Mucosa of gallbladder (tissue), 1 donor: ENCODE results near the gene PFKFB3. TPM values are rescaled to one million over a fixed set of nuclear protein-coding genes. Genes with fewer than 3 reads are reported as not detected.
A peak's percentile ranks its signal among the peaks of the same experiment; 100 is the strongest.
"Not testable (repeated sequence)": the region's sequence is repeated elsewhere in the genome, so short reads cannot be mapped to it uniquely, and the experiment has no call there.

Experiments
- DNase-seq: peaks from one replicate; pipeline ENCODE4 v3.0.0-alpha.2; 2020; ENCODE audit warnings: low spot score
- total RNA-seq: library from RNA; stranded (reverse); gene quantifications from one replicate; pipeline ENCODE4 v1.2.1, GENCODE V29; 2021
- donor health status: DM: no; HTN: no; CAD: no.

The PFKFB3 gene
- total RNA-seq, 1 donor from 2014 or later, result 100 TPM

GRCh38 chr10:6202098-6202683 lies 541 bp upstream of the PFKFB3 start:
- no peak for DNase-seq

DNA sequence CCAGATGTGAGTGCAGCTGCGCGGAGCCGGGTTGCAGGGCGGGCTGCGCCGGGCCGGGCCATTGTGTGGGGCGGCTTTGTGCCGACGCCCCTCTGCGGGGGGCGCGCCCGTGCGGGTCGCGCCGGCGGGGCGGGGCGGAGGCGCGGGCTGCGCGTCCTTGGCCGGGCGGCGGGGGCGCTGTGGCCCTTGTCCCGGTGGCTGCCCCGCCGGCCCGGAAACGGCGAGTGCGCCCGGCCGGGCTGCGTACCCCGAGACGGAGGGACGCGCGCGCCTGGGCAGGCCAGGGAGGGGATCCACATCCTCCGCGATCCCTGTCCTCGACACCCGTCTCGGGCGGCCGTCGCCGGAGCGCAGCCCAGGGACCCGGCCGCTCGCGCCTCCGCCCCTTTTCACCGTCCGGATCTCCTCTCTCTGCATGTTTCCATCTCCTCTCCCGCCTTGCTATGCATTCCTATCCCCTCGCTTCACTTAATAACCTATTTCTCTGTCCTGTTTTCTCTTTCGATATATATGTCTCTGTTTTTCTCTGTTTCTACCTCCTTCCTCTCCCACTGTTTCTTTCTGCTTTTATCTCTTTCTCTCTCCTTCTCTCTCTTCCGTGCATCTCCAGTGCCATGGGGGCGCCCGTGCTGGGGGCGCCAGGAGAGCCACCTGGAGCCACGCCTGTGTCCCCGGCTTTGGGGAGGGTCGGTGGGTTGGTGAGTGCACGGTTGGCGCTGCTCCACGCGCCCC lies 765 bp downstream of the PFKFB3 start:
- peak; percentile 57 for DNase-seq

DNA sequence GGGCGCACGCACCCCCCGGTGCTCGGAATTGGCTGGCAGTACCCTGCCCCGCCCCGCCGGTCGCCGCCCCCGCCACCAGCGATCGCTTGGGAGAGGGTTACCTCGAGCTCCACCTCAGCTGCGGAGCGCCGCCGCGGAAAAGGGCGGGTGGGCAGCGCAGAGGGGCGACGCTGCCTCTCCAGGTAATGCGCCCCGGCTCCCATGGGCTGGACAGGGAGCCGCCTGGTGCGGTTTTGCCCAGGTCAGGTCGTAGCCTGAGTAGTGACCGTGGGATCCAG lies 1.3 kb downstream of the PFKFB3 start:
- DNase-seq, result no peak

DNA sequence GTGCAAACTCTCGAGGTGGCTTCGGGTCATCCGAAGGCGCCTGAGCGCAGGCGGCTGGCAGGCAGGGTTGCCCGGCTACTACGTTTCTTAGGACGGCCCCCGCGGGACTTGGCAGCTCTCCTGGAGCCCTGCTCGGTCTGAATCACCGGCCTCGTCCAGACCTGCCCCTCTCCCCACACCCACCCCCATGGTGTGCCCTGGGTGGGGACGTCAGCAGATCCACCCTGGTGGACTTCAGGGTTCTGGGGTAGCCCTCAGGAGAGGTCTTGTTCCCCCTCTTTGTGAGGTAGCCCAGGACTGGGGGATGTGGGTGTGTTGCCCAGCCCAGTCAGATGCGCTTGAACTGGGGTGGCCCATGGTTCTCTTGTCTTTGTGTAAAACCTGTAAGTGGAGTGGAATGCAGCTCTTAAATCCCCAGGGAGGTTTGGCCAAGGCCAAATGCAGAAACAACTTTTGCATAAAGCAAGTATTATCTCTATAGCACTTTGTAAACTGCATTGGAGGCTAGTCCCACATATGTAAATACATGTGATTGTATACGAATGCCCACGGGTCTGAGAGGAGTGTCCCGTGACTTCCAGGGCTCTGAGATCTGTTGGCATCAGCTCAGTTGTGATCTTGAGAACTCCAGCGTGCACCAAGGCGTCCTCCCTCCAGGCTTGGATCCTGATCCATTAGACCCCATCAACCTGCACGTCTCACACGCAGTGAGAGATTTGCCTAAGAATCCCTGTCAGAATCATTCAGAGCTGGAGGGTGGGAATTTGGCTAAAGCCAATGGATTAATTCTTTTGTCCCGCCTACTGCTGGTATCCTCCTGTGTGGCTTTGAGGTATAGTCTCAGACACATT lies 1.8 kb downstream of the PFKFB3 start:
- peak; percentile 57 for DNase-seq

DNA sequence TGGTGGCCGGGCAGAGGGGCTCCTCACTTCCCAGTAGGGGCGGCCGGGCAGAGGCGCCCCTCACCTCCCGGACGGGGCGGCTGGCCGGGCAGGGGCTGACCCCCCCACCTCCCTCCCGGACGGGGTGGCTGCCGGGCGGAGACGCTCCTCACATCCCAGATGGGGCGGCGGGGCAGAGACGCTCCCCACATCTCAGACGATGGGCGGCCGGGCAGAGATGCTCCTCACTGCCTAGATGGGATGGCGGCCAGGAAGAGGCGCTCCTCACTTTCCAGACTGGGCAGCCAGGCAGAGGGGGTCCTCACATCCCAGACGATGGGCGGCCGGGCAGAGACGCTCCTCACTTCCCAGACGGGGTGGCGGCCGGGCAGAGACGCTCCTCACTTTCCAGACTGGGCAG lies 3.8 kb downstream of the PFKFB3 start:
- not testable (repeated sequence) for DNase-seq

DNA sequence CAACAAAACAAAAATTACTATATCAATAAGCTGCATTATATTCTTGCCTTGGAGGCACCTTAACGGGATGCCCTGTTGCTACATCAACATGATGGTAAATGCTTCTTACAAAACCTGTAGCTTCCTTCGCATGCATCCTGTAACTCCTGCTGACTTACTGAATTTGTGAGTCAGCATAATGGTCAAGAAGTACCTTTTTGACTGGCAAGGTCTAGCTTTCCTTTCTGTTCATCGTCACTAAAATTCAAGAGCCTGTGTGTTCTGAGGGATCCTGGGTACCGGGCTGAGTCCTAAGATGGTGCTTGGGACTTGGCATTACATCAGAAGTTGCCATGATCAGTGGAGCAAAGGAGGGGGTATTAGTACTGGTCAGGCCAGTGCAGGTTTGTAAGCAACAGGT lies 4.9 kb downstream of the PFKFB3 start:
- no peak for DNase-seq

DNA sequence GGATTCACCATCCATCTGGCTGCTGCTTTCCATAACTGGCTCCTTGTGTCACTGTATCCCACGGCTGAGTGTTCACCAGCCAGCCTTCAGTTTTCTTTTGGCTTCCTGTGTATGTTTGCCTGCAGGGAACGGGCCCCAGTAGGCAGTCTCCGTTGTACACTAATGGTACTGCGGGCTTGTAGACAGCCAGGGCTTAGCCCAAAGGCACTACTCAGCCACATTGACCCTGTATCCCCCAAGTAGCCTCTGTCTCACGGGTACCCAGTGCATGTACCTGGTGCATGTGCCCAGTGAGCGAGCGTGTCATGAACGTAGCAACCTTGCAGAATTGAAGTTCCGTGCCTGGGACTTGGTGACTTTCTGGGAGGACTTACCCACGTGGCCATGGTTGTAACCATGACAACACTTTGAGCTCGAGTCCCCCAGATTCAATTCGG lies 6.1 kb downstream of the PFKFB3 start:
- no peak for DNase-seq

DNA sequence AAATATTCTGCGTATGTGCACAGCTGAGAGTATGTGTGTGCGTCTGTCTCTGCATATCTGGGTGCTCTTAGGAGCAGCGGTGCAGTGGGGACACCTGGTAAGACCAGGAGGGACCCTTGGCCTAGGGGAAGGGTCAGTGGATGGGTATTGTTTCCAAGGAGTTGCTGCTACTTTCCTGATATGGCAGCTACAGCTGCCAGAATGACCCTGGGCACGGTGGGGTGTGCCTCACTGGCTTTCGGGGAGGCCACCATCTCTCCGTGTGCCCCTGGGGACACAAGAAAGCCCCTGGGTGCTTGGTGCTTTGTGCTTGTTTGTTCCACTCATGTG lies 8.6 kb downstream of the PFKFB3 start:
- DNase-seq, result no peak

GRCh38 chr10:6211671-6212635 lies 9.2 kb downstream of the PFKFB3 start:
- DNase-seq, result peak; percentile 62

DNA sequence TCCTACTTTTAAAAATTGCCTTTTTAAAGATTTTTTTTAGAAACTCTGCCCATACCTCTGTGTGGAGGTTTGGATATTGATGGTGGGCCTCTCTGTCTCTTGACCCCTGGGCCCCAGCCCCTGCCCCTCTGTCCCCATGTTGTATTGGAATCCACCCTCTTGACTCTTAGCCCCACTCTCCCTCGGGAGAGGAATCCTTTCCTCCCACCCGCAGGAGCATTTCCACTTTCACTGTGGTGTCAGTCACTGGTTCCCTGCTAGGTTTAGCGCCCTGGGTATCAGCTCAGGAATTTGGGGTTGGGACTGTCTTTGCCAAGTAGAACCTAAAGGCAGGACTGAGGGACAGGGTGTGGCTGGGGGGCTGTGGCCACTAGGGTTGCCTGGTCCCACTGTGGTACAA lies 10.1 kb downstream of the PFKFB3 start:
- DNase-seq, result no peak

DNA sequence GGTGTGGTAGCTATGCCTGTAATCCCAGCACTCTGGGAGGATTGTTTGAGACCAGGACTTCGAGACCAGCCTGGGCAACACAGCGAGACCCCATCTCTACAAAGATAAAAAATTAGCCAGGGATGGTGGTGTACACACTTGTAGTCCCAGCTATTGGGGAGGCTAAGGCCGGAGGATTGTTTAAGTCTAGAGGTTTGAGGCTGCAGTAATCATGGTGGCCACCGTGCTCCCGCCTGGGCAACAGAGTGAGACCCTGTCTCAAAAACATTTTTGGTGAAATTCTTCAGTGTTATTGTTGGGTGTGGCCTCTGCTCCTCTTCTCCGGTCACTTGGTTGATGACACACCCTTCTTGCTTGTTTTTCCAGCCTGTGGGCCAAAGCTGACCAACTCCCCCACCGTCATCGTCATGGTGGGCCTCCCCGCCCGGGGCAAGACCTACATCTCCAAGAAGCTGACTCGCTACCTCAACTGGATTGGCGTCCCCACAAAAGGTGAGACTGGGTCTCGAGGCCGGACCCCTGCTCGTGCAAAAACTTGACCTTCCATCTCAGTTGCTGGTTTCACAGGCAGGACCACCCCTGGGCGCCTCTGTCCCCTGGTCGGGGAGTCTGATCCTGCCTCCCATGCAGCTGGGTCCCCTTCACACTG lies 10.6 kb downstream of the PFKFB3 start:
- no peak for DNase-seq

GRCh38 chr10:6213908-6214307 lies 11.2 kb downstream of the PFKFB3 start:
- DNase-seq, result no peak

GRCh38 chr10:6214612-6215011 lies 11.9 kb downstream of the PFKFB3 start:
- no peak for DNase-seq

GRCh38 chr10:6215241-6215640 lies 12.5 kb downstream of the PFKFB3 start:
- DNase-seq, result no peak

DNA sequence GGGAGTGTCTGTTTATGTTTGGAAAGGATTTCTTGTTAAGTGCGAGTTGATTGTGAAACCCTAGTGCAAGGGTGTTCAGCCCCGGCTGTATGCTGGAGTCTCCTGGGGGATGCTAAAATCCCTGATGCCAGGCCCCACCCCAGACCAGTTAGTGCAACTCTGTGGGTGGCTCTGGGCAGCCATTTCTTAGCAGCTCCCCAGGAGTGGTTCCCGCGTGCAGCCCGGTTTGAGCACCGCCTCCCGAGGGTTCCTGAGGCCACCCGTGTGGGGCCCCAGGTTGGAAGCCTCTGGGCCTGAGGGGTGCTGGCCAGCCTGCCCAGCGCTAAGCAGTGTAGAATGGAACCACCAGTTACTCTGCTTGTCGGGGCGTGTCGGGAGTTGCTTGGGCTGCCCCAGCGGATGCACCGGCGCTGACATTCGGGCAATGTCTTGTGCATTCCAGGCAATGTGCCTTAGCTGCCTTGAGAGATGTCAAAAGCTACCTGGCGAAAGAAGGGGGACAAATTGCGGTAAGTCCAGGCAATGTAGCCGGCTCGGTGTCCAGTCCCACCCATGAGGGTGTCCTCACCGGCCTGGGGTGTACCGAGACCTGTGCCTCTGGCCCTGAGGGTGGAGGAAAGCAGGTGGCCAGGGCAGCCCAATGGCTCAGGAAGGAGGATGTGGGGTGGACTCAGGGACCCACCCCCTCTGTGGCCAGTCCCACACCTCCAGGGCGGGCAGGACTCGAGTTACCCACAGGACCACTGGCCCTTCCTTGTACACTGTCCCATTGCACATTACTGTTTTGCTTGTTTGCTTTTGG lies 13.2 kb downstream of the PFKFB3 start:
- DNase-seq, result no peak

- DNase-seq, result no peak
Observed at GRCh38 chr10:6216916-6217315, 14.2 kb downstream of the PFKFB3 start.

DNA sequence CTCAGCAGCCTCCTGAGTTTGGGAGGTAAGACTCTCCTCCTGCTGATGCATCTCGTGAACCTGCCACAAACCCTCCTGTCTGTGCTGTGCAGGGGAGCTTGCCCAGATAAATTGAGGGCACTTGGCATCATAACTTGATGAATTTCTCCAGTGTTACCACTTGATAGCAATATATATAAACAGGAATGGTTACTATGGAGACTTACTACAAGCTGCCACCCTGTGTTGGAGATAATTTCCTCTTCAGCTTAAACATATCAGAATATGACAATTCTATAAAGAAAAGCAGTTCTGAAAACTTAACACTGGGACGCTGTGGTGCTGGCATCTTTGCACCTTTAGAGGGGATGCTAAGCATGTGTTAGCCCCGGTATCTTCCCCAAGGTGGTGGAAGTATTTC lies 14.9 kb downstream of the PFKFB3 start:
- DNase-seq, result no peak

DNA sequence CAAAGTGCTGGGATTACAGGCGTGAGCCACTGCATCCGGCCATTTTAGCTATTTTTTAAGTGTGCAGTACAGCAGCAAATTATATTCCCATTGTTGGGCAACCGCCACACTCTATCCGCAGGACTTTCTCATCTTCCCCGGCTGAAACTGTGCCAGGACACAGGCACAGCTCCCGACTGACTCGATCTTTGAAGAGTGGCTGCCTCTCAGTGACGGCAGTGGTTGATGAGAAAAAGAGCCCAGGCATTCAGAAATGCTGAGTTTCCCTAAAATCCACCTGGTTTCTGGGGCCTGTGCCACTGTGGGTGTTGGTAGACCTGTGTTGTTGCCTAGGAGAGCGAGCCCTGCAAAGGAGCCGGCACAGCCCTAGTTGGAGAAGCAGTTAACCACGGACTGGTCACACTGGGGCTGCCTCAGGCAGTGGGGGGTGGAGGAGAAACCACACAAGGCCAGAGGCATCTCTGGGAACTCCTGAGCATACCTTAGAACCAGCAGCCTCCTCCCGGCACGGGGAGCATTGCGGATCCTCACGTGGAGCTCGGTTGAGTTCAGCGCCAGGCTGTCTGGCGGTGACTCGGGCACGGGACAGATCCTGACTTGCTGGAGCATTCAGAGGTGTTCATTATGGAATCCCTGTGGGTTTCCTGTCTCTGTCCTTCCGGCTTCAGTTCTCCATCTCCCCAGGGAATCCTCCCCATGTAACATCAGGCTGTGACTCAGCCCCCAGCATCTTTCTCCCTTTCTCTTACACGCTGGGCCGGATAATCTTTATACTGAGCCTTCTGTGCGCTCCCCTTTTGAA lies 16.2 kb downstream of the PFKFB3 start:
- no peak for DNase-seq

DNA sequence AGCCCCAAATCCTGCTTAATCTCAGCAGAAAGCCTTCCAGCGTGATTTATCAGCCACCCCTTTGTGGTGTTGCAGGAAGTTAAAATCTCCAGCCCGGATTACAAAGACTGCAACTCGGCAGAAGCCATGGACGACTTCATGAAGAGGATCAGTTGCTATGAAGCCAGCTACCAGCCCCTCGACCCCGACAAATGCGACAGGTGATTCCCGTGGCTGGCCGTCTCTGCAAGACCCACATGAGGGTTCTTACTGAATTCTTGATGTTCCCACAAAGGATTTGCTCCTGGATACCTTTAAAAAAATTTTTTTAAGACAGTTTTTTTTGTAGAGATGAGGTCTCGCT lies 16.7 kb downstream of the PFKFB3 start:
- no peak for DNase-seq
